Measurements from ENCODE around the gene OR1E1.
"Not testable (repeated sequence)": the region's sequence is repeated elsewhere in the genome, so short reads cannot be mapped to it uniquely, and the experiment has no call there.

DNA sequence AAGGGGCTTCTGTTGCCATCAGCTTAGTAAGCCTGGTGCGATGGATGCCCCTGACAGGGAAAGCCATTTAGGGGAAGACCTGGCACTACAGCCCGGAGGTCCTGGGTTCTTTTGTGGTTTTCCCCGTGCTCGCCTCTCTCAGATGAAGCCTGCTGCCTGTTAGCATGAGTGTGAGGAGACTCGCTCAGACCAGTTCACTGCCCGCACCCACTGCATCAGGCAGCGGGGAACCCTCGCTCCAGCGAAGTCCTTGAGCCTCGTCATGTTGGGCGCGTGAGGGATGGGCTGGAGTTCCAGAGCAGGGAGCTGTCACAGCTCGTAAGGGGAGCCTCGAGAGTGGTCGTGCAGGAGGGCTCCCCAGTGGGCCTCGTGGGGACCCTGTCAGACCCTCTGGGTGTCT lies 14.0 kb upstream of the OR1E1 start:
- not testable (repeated sequence) for TF ChIP-seq CTCF (IDR thresholded peaks at IDR 0.05; ENCODE audit: low read length); EZH2 (IDR thresholded peaks at IDR 0.05; ENCODE audit: borderline replicate concordance, low read length)

Measured in OCI-LY1 (cell line).